Astrocyte (in vitro differentiated cells and primary cell): Measurements from ENCODE around the gene PER3. TPM values are rescaled to one million over a fixed set of nuclear protein-coding genes. Genes with fewer than 3 reads are reported as not detected.

Source experiments
- DNase-seq: peaks from one replicate; pipeline ENCODE4 v3.0.0-alpha.2; 2010; ENCODE audit warnings: low read depth
- FAIRE-seq: peaks from 2 replicates; lab custom pipeline; 2011; peaks lifted over from hg19 to GRCh38; lab: Jason Lieb, UNC
- H2AFZ ChIP-seq: 2 replicates; pipeline ENCODE4 v1.6.0; 2012; ENCODE audit warnings: low read depth, low read length, inconsistent platforms
- H3K27ac ChIP-seq: 2 replicates; pipeline ENCODE4 v1.5.1; 2011; ENCODE audit warnings: low read depth, low read length, inconsistent platforms
- H3K27me3 ChIP-seq: 2 replicates; pipeline ENCODE4 v1.6.0; 2011; ENCODE audit warnings: low read length, inconsistent platforms; ENCODE audit not compliant: insufficient read depth
- H3K36me3 ChIP-seq: 2 replicates; pipeline ENCODE4 v1.5.1; 2011; ENCODE audit warnings: low read length, inconsistent platforms; ENCODE audit not compliant: insufficient read depth
- H3K4me1 ChIP-seq: 2 replicates; pipeline ENCODE4 v1.5.1; 2011; ENCODE audit warnings: low read length, inconsistent platforms; ENCODE audit not compliant: insufficient read depth
- H3K4me2 ChIP-seq: 2 replicates; pipeline ENCODE4 v1.6.0; 2012; ENCODE audit warnings: low read length, inconsistent platforms
- H3K4me3 ChIP-seq: 2 replicates; pipeline ENCODE4 v1.5.1; 2011; ENCODE audit warnings: low read depth, mild to moderate bottlenecking, low read length, inconsistent platforms; ENCODE audit not compliant: insufficient read depth
- H3K79me2 ChIP-seq: 2 replicates; pipeline ENCODE4 v1.6.0; 2012; ENCODE audit warnings: mild to moderate bottlenecking, low read length, inconsistent platforms; ENCODE audit not compliant: insufficient read depth
- H3K9ac ChIP-seq: 2 replicates; pipeline ENCODE4 v1.6.0; 2012; ENCODE audit warnings: mild to moderate bottlenecking, low read length, inconsistent platforms
- H3K9me3 ChIP-seq: 2 replicates; pipeline ENCODE4 v1.5.1; 2012; ENCODE audit warnings: low read depth, mild to moderate bottlenecking, low read length, inconsistent platforms; ENCODE audit not compliant: insufficient read depth
- H4K20me1 ChIP-seq: 2 replicates; pipeline ENCODE4 v1.6.0; 2012; ENCODE audit warnings: low read length, inconsistent platforms; ENCODE audit not compliant: insufficient read depth
- H3K27ac Mint-ChIP-seq: one replicate; pipeline ENCODE4 v1.8.0; 2021; ENCODE audit warnings: mild to moderate bottlenecking, mixed read lengths; ENCODE audit not compliant: unreplicated experiment
- H3K27me3 Mint-ChIP-seq: one replicate; pipeline ENCODE4 v1.8.0; 2021; ENCODE audit warnings: low read depth, mixed read lengths; ENCODE audit not compliant: unreplicated experiment
- H3K36me3 Mint-ChIP-seq: one replicate; pipeline ENCODE4 v1.8.0; 2021; ENCODE audit warnings: low read depth, mixed read lengths; ENCODE audit not compliant: unreplicated experiment
- H3K4me1 Mint-ChIP-seq: one replicate; pipeline ENCODE4 v1.8.0; 2021; ENCODE audit warnings: low read depth, mixed read lengths; ENCODE audit not compliant: unreplicated experiment
- H3K4me3 Mint-ChIP-seq: one replicate; pipeline ENCODE4 v1.8.0; 2021; ENCODE audit warnings: mild to moderate bottlenecking, moderate library complexity, mixed read lengths; ENCODE audit not compliant: unreplicated experiment
- H3K9me3 Mint-ChIP-seq: one replicate; pipeline ENCODE4 v1.8.0; 2021; ENCODE audit warnings: mild to moderate bottlenecking, mixed read lengths; ENCODE audit not compliant: unreplicated experiment
- EZH2 ChIP-seq: IDR thresholded peaks from 2 replicates; pipeline ENCODE4 v1.6.1; 2012; ENCODE audit warnings: mild to moderate bottlenecking, low read length, inconsistent platforms; ENCODE audit not compliant: insufficient read depth
- total RNA-seq: library from RNA; stranded (reverse); gene quantifications from 2 replicates; pipeline ENCODE4 v1.2.1, GENCODE V29; 2021
- TF ChIP-seq, protein P1 (sequence below): IDR thresholded peaks from 2 replicates; pipeline ENCODE4 v1.5.1; 2011; ENCODE audit warnings: low read depth, mild to moderate bottlenecking, inconsistent platforms, low read length, moderate library complexity; ENCODE audit not compliant: insufficient read depth

Gene PER3
- total RNA-seq, 1 donor from 2014 or later, result 2.5 TPM

DNA sequence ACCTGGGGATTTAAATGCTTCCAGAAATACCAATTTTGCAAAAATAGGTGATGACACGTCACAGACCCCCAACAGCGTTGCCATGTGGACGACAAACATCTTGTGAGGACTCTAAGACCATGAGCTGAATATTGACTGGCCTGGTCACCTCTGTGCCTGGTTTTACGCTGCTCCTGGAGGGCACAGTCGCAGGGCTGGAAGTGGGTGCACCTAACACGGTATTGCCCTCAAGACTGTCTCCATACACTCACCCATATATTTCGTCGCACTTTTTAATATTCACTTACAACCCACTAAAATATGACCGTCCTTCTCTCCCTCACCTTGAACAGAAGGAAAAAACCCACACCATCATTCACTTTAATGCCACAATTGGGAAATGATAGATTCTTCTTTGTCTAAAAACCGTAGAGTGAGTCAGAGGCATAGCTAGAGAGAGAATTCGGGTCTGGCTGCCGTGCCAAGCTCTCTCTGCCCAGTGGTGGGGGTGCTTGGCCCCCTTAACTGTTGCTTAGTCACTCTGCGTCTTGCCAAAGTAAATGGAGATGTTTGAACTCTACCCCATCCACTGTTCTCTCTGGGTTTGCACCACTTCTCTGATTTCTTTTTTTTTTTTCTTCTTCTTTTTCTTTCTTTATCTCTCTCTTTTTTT, 109.6 kb downstream of the PER3 start:
- DNase-seq, result peak; percentile 94
- Histone ChIP-seq H3K4me2 (peak overlapping the region; percentile 67), H3K9me3 (no peaks in the 10 kb centered on the region), H3K27me3 (no peaks in the 10 kb centered on the region), H3K79me2 (no peaks in the 10 kb centered on the region), H3K4me1 (peaks cover 13% of the 10 kb centered on the region), H3K27ac (peak overlapping the region; percentile 70), H3K4me3 (peak overlapping the region; percentile 18), H3K36me3 (no peaks in the 10 kb centered on the region), H4K20me1 (no peaks in the 10 kb centered on the region), H2AFZ (no peak overlapping the region), H3K9ac (no peak overlapping the region)
- TF ChIP-seq, protein P1, sequence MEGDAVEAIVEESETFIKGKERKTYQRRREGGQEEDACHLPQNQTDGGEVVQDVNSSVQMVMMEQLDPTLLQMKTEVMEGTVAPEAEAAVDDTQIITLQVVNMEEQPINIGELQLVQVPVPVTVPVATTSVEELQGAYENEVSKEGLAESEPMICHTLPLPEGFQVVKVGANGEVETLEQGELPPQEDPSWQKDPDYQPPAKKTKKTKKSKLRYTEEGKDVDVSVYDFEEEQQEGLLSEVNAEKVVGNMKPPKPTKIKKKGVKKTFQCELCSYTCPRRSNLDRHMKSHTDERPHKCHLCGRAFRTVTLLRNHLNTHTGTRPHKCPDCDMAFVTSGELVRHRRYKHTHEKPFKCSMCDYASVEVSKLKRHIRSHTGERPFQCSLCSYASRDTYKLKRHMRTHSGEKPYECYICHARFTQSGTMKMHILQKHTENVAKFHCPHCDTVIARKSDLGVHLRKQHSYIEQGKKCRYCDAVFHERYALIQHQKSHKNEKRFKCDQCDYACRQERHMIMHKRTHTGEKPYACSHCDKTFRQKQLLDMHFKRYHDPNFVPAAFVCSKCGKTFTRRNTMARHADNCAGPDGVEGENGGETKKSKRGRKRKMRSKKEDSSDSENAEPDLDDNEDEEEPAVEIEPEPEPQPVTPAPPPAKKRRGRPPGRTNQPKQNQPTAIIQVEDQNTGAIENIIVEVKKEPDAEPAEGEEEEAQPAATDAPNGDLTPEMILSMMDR, result no peak
- TF ChIP-seq EZH2, result no peak
- Mint-ChIP-seq H3K36me3 (no peaks in the 10 kb centered on the region), H3K4me3 (no peak overlapping the region), H3K27me3 (no peaks in the 10 kb centered on the region), H3K27ac (no peak overlapping the region), H3K4me1 (peaks cover 1% of the 10 kb centered on the region), H3K9me3 (no peaks in the 10 kb centered on the region)
- peak; percentile 29 for FAIRE-seq

Other genes with a start within 250 kb of the PER3 start
- 154 and 156 TPM in 2 replicates for gene VAMP3, start 13.0 kb upstream of the PER3 start, total RNA-seq
- not detected in 2 replicates for gene UTS2, start 68.8 kb downstream of the PER3 start, total RNA-seq
- 2.8 and 3.4 TPM in 2 replicates for gene TNFRSF9, start 156.5 kb downstream of the PER3 start, total RNA-seq
- gene PARK7, start 177.4 kb downstream of the PER3 start, total RNA-seq, result 268 and 282 TPM in 2 replicates
- gene ERRFI1, start 242.0 kb downstream of the PER3 start, total RNA-seq, result 81.5 and 119 TPM in 2 replicates